ENCODE results near the gene CLCN2.

- TF ChIP-seq EZH2 (IDR thresholded peaks at IDR 0.05; ENCODE audit: borderline replicate concordance, low read length) = no peak
- TF ChIP-seq CTCF (IDR thresholded peaks at IDR 0.05; ENCODE audit: low read length) = no peak
Measured at GRCh38 chr3:184380185-184380626, 18.8 kb upstream of the CLCN2 start.

Data from OCI-LY1 (cell line).